GM12801 (cell line): ENCODE results near the gene HOXB2.

Source experiments
- TF ChIP-seq, protein P1 (sequence below): IDR thresholded peaks from one replicate; pipeline ENCODE4 v1.5.1; 2011; ENCODE audit warnings: control low read depth; ENCODE audit not compliant: insufficient read length; ENCODE audit errors: extremely low read depth

Gene HOXB2

DNA sequence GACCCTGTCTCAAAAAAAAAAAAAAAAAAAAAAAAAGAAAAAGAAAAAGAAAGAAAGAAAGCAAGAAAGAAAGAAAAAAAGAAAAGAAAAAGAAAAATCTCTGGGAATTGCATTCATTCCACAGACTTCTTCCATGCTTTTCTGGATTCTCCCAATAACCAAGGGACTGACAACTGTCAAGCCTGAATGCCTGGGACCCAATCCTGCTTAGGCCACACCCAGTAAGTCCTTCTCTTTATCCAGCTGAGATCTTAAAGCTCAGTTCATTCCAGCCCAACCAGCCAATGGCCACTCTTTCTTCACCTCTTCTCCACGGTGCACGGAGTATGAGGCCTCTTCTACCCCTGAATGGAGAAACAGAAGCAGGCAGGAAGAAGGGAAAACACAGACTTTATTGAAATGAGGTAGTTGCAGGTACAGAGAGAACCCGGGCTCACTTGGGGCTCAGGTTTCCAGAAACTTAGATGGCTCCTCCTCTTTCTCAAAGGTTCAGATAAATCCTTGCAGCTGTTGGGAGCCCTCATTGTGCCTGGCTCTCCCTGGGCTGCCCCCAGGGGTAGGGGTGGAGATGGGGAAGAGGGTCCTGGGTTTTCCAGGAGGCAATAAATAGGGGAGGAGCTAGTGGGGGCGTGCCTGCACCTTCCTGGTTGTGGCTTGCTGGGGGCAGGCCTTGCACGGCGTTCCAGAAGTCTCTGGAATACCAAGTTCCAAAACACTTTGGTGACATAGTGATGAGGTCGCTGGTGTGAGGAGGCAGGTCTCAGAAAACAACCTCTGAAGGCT, 16.6 kb downstream of the HOXB2 start:
- TF ChIP-seq, protein P1, sequence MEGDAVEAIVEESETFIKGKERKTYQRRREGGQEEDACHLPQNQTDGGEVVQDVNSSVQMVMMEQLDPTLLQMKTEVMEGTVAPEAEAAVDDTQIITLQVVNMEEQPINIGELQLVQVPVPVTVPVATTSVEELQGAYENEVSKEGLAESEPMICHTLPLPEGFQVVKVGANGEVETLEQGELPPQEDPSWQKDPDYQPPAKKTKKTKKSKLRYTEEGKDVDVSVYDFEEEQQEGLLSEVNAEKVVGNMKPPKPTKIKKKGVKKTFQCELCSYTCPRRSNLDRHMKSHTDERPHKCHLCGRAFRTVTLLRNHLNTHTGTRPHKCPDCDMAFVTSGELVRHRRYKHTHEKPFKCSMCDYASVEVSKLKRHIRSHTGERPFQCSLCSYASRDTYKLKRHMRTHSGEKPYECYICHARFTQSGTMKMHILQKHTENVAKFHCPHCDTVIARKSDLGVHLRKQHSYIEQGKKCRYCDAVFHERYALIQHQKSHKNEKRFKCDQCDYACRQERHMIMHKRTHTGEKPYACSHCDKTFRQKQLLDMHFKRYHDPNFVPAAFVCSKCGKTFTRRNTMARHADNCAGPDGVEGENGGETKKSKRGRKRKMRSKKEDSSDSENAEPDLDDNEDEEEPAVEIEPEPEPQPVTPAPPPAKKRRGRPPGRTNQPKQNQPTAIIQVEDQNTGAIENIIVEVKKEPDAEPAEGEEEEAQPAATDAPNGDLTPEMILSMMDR = no peak

DNA sequence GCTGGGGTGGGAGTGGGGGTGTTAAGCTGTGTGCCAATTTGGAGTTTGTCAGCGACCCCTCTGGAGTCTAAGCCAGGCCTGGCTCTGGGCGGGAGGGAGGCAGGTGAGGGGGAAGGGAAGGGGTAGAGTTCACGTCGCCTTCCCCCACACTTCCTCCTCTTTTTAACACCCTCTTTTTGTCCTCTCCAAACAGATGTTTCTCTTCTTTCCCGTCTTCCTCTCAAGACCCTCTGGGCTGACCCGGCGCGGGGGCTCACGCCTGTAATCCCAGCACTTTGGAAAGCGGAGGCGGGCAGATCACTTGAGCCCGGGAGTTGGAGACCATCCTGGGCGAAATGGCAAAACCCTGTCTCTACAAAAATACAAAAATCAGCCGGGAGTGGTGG, 17.4 kb downstream of the HOXB2 start:
- TF ChIP-seq, protein P1 = no peak

DNA sequence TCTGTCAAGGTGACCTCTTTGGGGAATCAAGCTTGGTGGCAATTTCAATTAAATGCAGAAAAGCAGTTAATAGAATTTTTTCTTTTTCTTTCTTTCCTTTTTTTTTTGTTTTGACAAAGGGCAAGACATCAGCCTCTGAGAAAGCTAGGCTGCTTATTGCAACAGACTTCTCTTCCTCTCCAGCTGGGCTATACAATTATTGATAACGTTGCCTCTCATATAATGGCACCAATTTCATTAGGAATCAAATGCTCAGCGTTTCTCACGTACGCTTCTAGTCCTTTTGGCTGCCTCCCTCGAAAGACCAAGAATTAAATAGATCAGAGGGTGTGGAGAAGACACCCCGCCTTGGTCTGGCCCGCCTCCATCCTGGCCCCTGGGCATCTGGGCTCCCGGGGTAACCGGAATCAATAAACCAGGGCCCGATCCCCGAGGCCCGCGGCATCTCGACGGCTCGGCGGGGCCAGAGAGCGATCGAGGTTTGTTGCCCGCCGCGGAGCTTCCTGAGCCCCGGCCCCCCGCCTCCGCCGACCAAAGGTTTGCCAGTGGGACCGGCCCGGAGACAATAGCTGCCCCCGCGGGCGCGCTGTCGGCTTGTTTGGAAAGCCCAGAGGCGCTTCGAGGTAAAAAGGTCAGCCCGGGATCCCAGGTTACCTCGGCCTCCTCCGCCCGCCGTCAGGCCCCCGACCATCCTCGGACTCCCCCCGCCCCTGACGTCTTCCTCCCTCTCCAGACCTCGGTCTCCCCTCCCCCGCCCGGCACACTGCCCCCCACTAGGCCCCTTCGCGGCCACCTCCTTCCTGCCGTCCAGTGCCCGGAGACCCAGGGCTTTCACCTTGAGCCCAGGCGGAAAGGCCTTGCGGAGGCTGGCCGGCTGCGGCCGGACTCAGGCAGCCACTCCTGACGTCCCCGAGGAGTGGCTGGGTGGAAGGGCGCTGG, 18.0 kb downstream of the HOXB2 start:
- TF ChIP-seq, protein P1 = no peak

DNA sequence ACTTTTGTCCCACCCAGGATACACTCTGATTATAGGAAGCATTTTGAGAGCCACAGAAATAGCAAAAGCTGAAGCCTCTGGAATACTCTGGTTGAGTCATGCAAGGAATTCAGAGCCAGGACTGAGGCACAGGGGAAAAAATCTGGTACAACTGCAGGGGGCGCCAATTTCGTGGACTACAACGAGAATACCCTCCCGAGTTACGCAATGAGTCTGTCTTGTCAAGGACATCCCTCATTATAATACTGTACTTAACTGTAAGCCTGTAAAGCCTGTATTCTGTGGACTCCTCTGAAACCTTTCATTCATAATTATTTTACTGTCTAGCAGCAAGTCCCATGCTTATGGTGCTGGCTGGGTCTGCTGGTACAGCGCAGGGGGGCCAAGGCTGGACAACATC, 21.9 kb downstream of the HOXB2 start:
- TF ChIP-seq, protein P1 = no peak

DNA sequence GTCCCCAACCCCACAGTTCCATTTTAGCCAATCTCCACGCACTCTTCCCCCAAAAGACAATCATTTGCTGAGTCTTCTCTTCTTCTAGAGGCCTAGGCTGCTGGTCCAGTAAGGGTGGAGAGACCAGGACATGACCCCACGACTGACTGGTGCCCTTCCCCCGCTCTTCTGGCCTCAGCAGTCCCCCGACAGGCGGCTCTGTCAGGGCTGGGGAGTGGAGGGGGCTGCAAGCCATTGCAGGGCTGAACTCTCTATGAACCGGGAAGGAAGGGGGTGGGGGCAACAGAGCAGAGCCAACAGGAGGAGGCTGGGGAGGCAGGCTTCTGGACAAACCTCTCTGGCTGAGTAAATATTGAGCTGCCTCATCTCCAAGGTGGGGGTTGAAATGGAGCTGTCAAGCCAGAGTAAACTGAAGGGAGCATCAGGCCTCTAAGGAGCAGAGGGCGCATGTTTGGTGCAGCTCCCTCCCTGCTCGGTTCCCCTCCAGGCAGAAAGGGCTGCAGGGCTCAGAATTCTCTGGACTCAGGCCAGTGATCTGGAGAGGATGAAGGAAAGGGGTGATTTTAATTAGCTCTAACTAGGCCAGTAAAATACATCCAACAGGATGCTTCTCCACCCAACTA, 22.8 kb downstream of the HOXB2 start:
- TF ChIP-seq, protein P1 = no peak

DNA sequence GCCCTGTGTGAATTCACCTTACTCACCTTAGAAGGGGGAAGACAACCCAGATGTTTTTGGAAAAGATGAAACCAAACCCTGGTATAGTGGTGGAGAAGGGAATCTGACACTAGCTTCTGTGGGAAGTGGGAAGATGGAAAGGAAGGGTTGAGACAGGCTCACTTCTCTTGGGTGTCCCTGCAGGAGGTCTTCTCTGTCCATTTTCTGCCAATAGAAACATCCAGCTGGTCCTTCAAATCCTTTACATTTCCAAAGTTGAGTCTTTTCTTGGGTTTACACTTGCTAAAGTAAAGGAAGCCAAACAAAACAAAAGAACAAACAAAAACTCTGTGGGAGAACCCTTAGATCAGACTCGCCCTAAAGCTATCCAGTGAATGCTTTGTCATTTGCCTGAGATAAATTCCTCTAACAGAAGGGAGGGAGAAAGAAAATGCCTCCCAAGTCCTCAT, 24.3 kb downstream of the HOXB2 start:
- TF ChIP-seq, protein P1 = no peak

DNA sequence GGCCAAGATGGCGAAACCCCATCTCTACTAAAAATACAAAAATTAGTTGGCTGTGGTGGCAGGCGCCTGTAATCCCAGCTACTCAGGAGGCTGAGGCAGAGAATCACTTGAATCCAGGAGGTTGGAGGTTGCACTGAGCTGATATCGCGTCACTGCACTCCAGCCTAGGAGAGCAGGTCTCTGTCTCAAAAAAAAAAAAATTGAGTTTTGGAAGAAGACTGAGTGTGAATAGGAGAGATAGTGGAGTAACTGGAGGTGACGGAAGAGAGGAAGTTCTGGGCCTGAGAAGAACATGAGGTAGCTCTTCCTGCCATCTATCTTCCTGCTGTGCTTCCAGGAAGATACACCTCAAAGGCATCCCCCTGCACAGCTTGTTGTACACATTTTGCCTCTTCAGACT, 25.5 kb downstream of the HOXB2 start:
- TF ChIP-seq, protein P1 = no peak
